ENCODE measurements around the gene UBAC1. TPM values are rescaled to one million over a fixed set of nuclear protein-coding genes. Genes with fewer than 3 reads are reported as not detected.
"Not testable (repeated sequence)": the region's sequence is repeated elsewhere in the genome, so short reads cannot be mapped to it uniquely, and the experiment has no call there.

Gene UBAC1
- total RNA-seq, 1 experiment from 2014 or later: 60.6 TPM

DNA sequence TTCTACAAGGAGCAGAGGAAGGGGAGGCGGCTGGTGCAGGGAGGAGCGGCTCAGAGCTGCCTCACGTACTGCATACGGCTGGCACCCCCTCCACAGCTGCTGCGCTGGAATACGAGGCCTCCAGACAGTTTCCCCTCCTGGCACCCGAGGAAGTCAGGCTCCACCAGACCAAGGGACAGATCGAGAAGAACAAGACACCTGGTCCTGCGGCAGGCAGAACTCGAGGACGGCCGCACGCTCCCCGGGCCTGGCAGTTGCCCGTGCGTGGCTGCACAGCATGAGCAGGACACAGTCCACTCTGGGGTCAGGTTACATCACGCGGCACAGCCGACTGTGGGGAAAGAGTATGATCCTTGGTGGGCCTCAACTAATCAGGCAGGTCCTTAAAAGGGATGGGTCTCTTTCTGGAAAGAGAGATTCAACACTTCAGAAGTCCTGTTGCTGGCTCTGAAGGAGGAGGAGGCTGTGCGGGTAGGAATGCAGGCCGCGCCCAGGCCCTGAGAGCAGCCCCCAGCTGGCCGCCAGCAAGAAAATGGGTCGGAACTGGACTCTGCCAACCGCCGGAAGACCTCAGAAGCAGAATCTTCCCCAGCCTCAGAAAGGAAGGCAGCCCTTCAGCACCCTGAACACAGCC, 11.6 kb downstream of the UBAC1 start:
- Histone ChIP-seq H3K4me1 (peaks cover 18% of the 10 kb centered on the region), H3K4me3 (no peak overlapping the region), H3K9me3 (replicated peaks) (no peaks in the 10 kb centered on the region), H3K27ac (no peak overlapping the region), H3K36me3 (peaks cover 53% of the 10 kb centered on the region), H3K27me3 (no peaks in the 10 kb centered on the region)
- no peak for DNase-seq

DNA sequence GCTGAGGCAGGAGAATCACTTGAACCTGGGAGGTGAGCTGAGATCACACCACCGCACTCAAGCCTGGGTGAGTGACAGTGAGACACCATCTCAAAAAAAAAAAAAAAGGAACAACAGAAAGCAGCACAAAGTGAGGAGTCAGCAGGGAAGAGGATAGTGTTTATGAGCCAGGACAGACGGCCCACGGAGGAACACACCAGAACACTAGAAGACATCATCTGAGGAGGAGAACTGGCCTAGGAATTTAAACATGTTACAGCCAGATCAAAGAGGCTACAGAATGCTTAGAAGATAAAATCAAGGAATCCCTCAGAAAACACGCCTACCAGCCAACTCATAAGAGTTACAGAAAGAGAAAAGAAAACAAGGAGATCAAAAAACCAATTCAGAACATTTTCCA, 12.2 kb downstream of the UBAC1 start:
- no peaks in the 10 kb centered on the region for H3K9me3 ChIP-seq (replicated peaks)
- H3K36me3 ChIP-seq: peaks cover 54% of the 10 kb centered on the region
- H3K4me3 ChIP-seq: no peak overlapping the region
- H3K4me1 ChIP-seq: peaks cover 18% of the 10 kb centered on the region
- DNase-seq: no peak
- no peak overlapping the region for H3K27ac ChIP-seq
- no peaks in the 10 kb centered on the region for H3K27me3 ChIP-seq

DNA sequence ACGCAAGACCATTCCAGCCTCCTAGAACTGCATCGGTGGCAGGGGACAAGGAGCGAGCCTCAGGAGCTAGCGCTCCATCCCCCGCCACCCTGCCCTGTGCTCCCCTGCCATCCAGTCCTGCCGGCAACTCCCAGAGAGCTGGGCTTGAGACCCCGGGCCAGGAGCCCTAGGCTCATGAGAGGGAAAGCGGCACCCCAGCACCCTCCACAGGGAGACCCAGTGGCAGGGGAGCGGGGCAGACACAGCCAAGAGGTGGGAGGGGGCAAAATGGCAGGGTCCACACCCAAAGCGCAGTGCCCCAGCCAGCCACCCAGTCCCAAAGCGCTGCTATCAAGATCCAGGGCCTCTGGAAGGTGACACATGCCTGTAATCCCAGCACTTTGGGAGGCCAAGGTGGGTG, 12.7 kb downstream of the UBAC1 start:
- Histone ChIP-seq H3K4me3 (no peak overlapping the region), H3K27me3 (no peaks in the 10 kb centered on the region), H3K27ac (no peak overlapping the region), H3K36me3 (peaks cover 56% of the 10 kb centered on the region), H3K9me3 (replicated peaks) (no peaks in the 10 kb centered on the region), H3K4me1 (peaks cover 18% of the 10 kb centered on the region)
- DNase-seq: no peak

DNA sequence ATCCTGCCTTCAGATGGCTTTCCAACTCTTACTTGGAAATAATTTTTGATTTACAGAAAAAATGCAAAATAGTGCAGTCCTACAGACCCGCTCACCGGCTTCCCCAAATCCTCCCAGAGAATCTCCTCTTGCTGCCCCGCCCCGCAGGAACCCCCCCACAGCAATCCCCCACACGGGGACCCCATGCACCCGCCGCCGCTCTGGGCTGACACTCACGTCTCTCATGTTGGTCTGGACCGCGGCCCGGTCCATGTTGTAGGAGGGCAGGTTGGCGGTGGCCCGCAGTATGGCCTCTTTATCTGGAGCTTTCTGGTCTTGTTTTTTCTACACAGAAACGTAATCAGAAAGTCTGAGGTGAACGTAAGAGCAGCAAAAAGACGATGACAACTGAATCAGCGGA, 13.6 kb downstream of the UBAC1 start:
- H3K27ac ChIP-seq: no peak overlapping the region
- H3K4me1 ChIP-seq: peaks cover 16% of the 10 kb centered on the region
- DNase-seq: no peak
- H3K36me3 ChIP-seq: peaks cover 57% of the 10 kb centered on the region
- no peak overlapping the region for H3K4me3 ChIP-seq
- H3K9me3 ChIP-seq (replicated peaks): no peaks in the 10 kb centered on the region
- no peaks in the 10 kb centered on the region for H3K27me3 ChIP-seq

DNA sequence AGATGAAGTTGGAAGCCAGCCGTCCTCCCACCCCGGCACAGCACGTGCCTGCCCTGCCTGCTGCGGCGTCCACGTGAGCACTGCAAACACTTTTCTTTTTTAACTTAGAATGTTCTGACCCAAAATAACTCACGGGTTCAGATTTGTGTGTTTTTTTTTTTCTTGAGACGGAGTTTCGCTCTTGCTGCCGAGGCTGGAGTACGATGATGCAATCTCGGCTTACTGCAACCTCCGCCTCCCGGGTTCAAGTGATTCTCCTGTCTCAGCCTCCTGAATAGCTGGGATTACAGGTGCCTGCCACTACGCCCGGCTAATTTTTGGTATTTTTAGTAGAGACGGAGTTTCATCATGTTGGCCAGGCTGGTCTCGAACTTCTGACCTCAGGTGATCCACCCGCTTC, 14.1 kb downstream of the UBAC1 start:
- Histone ChIP-seq H3K36me3 (peaks cover 57% of the 10 kb centered on the region), H3K4me1 (peaks cover 11% of the 10 kb centered on the region)
- not testable (repeated sequence) for H3K27ac ChIP-seq; H3K9me3 ChIP-seq (replicated peaks); DNase-seq; H3K4me3 ChIP-seq; H3K27me3 ChIP-seq

DNA sequence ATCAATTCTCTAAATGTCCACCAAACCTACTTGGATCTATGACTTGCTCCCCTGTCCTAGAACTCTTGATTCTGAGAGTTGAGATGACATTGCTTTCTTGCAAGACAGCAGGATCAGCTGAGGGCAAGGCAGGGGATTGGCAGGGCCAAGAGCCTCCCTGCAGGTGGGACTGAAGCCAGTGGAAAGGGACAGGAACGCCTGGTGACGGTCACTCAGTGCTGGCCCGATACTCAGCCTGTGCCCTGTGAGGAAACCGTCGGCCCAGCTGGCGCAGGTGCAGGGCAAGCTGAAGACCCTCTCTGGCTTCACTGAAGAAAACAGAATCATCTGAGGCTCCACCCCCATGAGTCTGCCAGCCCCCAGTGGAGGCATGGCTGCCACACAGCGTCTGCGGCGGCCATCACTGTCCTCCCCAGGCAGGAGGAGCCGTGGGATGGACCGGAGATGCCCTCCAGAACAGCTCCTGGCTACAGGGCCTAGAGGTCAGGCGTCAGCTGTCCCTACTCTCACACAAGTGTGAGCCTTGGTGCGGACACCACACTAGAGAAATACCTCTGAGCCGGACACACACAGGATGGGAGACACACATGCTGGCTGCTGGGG, 14.7 kb downstream of the UBAC1 start:
- no peak for DNase-seq
- H3K4me1 ChIP-seq: peaks cover 5% of the 10 kb centered on the region
- H3K36me3 ChIP-seq: peaks cover 57% of the 10 kb centered on the region

DNA sequence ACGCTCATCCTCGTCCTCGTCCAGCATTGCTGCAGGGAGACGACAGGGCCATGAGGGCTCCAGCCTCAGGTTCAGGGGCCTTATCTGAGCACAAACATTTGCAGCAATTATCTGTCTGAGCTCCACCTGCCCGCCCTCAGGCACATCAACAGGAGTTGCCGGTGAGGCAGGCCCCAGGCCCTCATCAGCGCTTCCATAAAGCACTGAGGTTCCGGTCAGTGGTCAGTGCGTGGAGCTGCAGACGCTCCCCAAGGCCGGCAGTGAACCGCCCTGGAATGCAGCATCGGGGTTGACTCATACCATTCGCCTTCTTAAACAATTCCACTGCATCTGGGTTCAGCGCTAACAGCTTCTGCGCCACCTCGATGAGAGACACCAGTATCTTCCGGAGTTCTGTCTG, 15.2 kb downstream of the UBAC1 start:
- H3K27me3 ChIP-seq: no peaks in the 10 kb centered on the region
- no peaks in the 10 kb centered on the region for H3K9me3 ChIP-seq (replicated peaks)
- peaks cover 58% of the 10 kb centered on the region for H3K36me3 ChIP-seq
- H3K27ac ChIP-seq: no peak overlapping the region
- DNase-seq: no peak
- 0 out of 2 replicates have a peak, but pooled peaks cover under 1% of the 10 kb centered on the region for H3K4me1 ChIP-seq
- no peak overlapping the region for H3K4me3 ChIP-seq

More for the DNA sequence above, 14.7 kb downstream of the UBAC1 start:
- Histone ChIP-seq H3K4me3 (no peak overlapping the region), H3K27me3 (no peaks in the 10 kb centered on the region), H3K27ac (no peak overlapping the region), H3K9me3 (replicated peaks) (no peaks in the 10 kb centered on the region)

DNA sequence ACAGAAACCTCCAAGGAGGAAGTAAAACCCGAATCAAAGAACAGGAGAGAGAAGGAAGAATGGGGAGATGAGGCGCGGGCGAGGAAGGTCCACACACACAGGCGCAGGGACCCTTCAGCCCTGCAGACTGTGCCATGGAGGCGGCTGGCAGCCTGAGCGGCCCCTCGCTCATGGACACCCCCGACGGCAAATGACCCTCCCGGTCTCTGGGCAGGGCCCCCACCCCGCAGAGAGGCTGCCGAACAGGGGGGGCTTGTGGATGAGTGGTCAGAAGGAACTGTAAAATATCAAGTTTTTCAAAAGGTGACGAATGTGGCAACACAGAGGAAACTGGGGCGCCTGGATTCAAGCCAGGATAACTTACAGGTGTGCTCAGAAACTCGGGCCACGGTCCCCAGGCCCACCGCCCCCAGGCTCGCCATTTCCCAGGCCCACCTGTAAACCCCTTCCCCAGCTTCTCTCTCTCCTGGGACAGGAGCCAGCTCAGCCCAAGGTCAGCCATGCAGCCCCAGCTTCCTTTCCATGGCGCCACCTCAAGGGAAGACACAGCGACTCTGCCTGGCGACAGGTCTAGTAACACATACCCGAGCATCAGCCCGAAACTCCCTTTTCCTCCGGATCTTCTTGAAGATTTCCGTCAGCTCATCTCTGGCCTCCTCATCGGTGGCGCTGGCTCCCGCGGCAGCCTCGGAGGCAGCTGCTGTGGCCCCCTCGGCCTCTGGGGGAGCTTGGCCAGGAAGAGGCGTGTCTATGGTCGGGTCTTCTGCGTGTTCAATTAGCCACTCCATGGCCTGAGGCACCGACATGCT, 16.5 kb downstream of the UBAC1 start:
- H3K9me3 ChIP-seq (replicated peaks): no peaks in the 10 kb centered on the region
- DNase-seq: no peak
- no peak overlapping the region for H3K27ac ChIP-seq
- no peak overlapping the region for H3K4me3 ChIP-seq
- no peaks in the 10 kb centered on the region for H3K27me3 ChIP-seq
- H3K4me1 ChIP-seq: no peaks in the 10 kb centered on the region
- peaks cover 57% of the 10 kb centered on the region for H3K36me3 ChIP-seq

DNA sequence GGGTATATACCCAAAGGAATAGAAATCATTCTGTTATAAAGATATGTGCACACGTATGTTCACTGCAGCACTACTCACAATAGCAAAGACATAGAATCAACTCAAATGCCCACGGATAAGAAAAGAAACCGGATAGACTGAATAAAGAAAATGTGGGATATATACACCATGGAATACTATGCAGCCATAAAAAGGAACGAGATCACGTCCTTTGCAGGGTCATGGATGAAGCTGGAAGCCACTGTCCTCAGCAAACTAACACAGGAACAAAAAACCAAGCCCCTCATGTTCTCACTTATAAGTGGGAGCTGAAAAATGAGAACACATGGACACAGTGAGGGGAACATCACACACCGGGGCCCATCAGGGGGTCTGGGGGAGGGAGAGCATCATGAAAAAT, 17.6 kb downstream of the UBAC1 start:
- H3K9me3 ChIP-seq (replicated peaks); H3K27me3 ChIP-seq; H3K4me1 ChIP-seq; H3K4me3 ChIP-seq; DNase-seq; H3K27ac ChIP-seq: not testable (repeated sequence)
- peaks cover 64% of the 10 kb centered on the region for H3K36me3 ChIP-seq

DNA sequence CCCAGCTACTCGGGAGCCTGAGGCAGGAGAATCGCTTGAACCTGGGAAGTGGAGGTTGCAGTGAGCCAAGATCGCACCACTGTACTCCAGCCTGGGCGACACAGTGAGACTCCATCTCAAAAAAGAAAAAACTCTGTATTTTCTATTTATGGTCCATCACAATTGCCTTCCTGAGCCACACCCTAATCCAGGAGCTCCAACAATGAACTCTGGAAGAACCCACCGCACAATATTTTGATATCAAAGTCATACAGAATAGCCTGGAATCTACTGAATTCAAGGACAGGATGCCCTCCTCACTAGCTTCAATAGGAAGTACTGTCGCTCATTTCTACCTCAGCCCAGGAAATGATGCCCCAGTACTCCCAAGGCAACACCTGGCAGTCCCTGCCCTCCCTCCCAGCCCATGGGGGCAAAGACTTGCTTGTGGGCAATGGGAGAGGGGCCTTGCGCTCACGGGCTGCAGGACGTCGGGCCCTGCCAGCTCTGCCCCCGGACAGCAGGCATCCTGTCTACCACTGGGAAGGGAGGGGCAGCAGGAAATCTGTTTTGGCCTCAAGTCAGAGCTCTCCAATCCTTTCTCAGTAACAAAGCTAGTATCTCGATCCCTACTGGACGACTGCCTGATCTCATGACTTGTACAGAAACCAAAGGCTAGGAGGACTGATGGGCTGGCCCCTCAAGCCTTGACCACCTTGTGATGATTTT, 19.7 kb downstream of the UBAC1 start:
- Histone ChIP-seq H3K27ac (no peak overlapping the region), H3K4me3 (no peak overlapping the region), H3K4me1 (no peaks in the 10 kb centered on the region), H3K9me3 (replicated peaks) (0 out of 2 replicates have a peak, but pooled peaks cover 4% of the 10 kb centered on the region), H3K36me3 (peaks cover 73% of the 10 kb centered on the region), H3K27me3 (no peaks in the 10 kb centered on the region)
- no peak for DNase-seq

DNA sequence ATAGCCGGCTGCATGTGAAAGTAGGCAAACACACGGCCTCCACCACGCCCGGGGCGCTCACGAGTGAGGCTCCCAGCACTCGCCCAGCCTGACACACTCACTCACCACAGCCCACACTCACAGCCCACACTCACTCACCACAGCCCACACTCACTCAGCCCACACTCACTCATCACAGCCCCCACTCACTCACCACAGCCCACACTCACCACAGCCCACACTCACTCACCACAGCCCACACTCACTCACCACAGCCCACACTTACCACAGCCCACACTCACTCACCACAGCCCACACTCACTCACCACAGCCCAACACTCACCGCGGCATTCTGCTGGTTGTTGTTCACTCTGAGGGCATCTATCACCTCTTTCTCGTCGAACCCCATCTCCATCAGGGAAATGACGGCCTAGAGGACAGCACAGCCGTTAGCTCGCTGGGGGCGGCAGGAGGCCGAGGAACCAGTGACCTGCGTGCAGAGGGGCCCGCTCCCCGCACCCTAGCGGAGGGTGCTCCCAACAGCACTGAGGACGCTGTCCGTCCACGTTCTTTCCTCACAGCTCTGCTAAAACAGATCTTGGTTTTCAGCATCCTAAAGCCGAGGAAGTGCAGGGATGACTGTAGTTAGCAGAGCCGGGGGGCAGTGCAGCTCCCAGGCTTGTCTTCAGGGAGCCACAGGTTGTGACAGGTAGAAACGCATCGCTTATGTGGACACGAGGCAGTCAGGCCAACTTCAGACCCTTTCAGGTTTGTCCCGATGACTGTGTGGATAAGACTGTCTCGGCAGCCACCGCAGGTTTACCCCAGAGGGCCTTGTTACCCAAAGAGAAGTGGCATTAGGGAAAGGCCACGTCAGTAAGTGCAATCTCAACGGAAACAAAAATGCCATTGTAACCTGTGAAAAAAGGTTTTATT, 21.6 kb downstream of the UBAC1 start:
- 0 out of 2 replicates have a peak, but pooled peaks cover 4% of the 10 kb centered on the region for H3K9me3 ChIP-seq (replicated peaks)
- DNase-seq: no peak

DNA sequence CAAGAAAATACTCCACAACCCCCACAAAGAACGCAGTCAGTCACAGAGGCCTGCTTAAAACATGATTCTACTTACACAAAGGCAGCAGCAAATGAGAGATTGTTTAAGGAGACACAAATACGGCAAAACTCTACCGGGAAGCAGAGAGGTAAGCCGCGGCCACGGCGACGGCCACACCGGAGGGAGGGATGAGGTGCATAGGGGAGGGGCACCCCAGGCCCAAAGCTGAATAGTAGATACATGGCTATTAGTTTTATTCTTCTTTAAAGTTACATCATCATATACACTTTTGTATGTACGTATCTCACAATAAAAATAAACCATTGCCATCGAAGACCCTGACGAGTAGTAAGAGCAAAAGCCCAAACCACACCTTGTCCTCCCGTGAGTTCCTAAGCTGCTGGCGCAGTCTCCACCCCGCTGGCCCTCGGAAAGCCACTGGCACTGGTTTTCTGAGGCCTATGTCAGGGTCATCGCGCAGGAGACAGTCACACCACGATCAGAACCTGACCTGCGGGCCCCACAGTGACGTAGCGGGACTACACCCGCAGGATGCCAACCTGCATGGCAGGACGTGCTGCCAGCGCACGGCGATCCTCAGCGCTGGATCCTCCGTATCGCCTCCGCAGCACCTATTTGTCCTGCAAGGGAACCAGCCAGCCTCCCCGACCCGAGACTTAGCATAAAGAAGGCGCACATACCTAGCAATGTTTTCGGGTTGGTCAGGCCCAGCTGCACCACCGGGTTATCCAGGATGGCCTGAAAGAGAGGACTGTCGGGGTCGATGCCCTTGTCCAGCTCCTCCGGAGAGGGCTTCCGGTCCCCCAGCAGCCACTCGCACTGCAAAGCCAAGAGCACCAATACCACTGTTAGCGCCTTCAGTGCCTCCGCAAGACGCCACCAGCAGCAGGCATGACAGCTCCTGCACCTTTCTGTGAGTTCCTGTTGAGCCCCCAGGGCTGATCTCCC, 23.4 kb downstream of the UBAC1 start:
- Histone ChIP-seq H3K36me3 (peaks cover 67% of the 10 kb centered on the region), H3K27ac (no peak overlapping the region), H3K4me3 (no peak overlapping the region), H3K9me3 (replicated peaks) (0 out of 2 replicates have a peak, but pooled peaks cover 4% of the 10 kb centered on the region), H3K4me1 (no peaks in the 10 kb centered on the region), H3K27me3 (no peaks in the 10 kb centered on the region)
- DNase-seq: no peak

More for the DNA sequence above, 21.6 kb downstream of the UBAC1 start:
- Histone ChIP-seq H3K4me1 (no peaks in the 10 kb centered on the region), H3K36me3 (peaks cover 69% of the 10 kb centered on the region), H3K4me3 (no peak overlapping the region), H3K27me3 (no peaks in the 10 kb centered on the region), H3K27ac (no peak overlapping the region)

DNA sequence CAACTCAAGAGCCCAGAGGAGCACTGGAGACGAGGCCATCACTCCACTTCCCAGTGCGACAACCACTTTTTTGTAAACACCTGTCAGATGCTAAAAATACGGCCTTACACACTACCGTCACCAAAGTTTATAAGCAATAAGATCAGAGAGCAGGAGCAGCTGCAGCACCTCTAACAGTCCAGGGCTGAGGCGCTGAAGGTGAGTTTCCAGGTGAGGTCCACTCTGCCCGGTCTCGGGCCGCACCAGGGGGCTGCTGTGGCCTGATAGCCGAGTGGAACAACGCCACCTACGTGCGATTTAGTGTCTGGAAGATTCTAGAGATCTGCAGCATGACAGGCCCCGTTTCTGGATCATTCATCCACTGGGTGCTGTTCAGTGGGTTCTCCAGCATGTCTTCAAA, 28.1 kb downstream of the UBAC1 start:
- DNase-seq: no peak
- 0 out of 2 replicates have a peak, but pooled peaks cover 4% of the 10 kb centered on the region for H3K9me3 ChIP-seq (replicated peaks)

More for the DNA sequence above, 28.1 kb downstream of the UBAC1 start:
- no peaks in the 10 kb centered on the region for H3K27me3 ChIP-seq
- H3K4me1 ChIP-seq: no peaks in the 10 kb centered on the region
- H3K36me3 ChIP-seq: peaks cover 57% of the 10 kb centered on the region
- H3K4me3 ChIP-seq: no peak overlapping the region
- no peak overlapping the region for H3K27ac ChIP-seq

Data from SJCRH30 (cell line).